Measurements from ENCODE around the gene TRPM5.

- TF ChIP-seq POLR2A (IDR thresholded peaks at IDR 0.05): no peak
- TF ChIP-seq CTCF (IDR thresholded peaks at IDR 0.05 in 4 of 5, conservative IDR thresholded peaks at IDR 0.05 in 1 of 5): no peak
Observed at GRCh38 chr11:2410616-2411015, 33.7 kb downstream of the TRPM5 start.

All from gastrocnemius medialis (tissue), 4 donors.